HUDEP-2 (cell line): ENCODE measurements around the gene XAGE3.
"Not testable (repeated sequence)": the region's sequence is repeated elsewhere in the genome, so short reads cannot be mapped to it uniquely, and the experiment has no call there.

Source experiments
- DNase-seq, 76 experiments: peaks; one replicate each; lab custom pipeline; 2025; ENCODE audit not compliant: unreplicated experiment in 76 of 76; lab: John Stamatoyannopoulos, UW

XAGE3 gene, protein sequence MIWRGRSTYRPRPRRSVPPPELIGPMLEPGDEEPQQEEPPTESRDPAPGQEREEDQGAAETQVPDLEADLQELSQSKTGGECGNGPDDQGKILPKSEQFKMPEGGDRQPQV

DNA sequence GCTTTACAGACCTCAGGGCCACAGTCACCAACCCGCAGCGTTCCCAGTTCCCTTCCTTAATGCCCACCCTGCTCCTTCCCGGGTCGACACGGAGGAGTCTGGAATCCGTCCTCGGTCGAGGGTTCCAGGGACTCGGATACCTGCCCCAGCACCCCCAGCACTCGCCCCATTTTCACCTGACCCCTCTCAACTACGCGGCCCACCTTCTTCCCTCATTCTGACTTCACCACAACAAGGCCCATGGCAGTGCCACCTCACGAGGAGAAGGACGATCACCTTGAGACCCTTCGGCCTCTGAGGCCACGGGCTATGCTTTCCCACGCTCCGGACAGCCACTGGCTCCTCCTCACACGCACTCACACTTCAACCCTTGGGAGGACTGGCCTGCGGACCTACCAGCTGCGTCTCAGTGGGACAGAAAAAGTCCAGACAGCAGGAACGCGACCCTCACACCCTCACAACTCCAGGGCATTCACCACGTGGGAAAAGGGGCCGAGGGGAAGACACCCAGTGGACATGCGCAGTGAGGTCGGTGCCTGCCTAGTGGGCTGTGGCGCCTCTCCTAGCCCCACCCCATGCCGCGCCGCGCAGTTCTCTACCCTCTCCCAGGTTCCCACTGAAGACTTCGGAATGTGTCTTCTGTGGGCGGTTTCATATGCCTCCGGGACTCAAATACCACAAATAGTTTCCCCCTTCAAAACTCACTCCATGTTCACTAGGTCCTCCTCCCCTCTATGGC lies at the start of gene XAGE3:
XAGE3 (minus strand) TSS at position 474 of the 739 bp plus-strand sequence. CDS start 950 bp downstream, outside the sequence.
- no peak for DNase-seq

DNA sequence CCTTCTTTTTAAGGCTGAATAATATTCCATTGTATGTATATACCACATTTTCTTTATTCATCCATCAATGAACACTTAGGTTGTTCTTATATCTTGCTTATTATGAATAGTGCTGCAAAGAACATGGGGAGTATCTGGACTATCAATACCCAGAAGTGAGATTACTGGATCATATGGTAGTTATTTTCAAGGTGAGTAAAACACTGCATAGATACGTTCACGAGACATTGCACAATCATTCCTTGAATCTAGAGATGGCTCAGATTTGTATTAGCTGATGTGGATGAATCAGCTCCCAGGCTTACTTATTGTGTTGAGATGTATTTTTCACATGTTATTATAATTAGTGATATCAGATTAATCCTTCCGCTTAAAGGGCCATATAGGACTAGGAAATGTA lies 46.8 kb upstream of the XAGE3 start:
- DNase-seq: not testable (repeated sequence)

DNA sequence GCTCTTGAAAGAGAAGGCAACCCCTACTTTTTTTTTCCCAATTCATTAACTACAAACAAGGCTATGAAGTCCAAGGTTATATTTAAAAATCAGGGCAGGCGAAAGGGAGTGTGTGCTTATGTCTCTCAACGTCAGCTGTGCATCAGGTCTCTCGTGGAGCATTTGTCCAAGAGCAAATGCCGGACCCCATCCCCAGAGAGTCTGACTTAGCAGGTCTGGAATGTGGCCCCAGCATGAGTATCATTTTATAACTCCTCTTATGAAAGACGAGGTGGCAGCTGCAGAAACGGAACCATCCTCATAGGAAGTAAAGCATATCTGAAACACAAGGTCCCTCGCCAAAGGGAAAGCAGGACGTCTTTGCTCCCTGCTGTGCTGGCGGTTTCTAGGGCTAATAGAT lies 45.8 kb upstream of the XAGE3 start:
- not testable (repeated sequence) for DNase-seq

DNA sequence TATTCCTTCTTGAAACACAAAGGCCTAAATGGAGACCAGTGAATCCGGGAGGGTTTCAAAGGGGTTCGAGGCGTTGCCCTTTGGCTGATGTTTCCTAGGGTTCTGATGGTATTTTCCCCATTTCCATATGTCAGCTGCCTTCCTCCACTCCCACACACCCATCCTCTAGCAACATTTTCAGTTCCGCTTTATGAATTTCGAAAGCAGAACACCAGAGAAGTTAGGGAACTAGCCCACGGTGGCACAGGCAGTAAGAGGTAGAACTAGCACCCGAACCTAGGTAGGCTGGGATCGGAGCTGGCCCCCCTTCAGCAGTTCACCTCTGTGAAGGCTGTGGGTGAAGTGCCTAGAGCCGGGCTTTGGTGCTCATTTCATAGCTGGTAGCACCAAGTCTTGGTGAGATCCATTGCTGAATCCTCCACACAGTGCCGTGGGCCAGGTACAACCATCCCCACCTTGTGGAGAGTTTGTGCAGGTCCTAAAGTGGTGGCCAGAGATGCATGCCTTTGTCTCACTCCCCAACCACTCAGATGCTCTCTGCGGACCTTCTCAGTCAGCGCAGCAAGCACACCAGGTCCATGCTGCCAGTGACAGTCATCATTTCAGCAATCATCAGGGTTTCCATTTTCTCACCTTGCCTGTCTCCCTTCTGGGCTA lies 41.6 kb upstream of the XAGE3 start:
- not testable (repeated sequence) for DNase-seq

DNA sequence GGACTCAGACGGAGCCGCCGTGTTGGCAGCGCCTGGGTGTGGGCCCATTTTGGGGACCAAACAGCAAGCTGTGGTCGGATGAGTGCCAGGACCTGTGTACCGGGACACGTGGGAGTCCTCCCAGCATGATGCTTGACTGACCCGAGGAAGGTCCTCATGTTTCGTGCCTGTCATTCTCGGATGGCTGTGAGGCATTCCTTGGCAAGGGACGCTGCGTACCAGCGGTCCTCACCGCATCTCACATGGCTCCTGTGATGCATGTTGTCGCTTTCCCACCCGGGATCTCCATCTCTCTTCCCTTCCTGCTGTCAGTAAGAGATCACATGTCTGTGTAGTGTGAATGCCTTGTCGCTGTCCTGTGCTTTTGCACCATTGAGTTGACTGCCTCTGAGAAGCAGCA lies 40.0 kb upstream of the XAGE3 start:
- not testable (repeated sequence) for DNase-seq

DNA sequence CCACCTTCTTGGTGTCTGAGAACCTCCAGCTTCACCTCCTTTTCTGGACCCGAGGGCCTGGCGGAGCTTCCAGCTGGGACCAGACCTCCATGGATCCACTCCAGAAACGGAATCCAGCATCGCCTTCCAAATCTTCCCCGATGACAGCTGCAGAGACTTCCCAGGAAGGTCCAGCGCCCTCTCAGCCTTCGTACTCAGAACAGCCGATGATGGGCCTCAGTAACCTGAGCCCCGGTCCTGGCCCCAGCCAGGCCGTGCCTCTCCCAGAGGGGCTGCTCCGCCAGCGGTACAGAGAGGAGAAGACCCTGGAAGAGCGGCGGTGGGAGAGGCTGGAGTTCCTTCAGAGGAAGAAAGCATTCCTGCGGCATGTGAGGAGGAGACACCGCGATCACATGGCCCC lies 39.3 kb upstream of the XAGE3 start:
- not testable (repeated sequence) for DNase-seq

DNA sequence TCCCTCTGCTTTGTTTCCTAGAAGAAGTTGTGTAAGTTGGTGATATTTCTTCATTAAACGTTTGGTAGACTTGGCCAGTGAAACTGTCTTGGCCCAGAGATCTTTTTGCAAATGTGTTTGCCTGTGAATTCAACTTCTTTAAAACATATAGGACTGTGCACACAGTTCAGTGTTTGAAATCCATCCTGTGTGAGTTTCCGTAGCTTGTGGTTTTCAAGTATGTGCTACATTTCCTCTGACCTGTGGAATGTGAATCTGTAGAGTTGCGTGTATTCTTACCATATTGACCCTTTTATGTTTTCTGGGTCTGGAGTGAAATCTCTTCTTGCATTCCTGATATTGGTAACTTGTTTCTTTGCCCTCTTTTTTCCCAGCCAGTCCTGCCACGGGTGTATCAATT lies 38.2 kb upstream of the XAGE3 start:
- DNase-seq: not testable (repeated sequence)

DNA sequence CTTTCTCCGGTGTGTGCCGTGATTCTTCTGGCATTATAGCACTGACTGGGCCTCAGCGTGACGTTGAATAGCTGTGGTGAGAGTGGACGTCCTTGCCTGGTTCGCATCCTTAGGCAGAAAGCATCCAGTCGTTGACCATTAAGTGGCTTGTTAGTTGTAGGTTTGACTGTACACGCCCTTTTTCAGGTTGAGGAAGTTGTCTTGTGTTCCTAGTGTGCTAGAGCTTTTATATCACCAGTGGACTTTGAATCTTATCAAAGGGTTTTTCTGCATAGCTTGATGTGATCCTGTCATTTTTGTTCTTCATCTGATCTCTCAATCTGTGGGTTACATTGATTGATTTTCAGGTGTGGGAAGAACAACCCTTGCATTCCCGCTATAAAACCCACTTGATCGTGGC lies 37.6 kb upstream of the XAGE3 start:
- not testable (repeated sequence) for DNase-seq

DNA sequence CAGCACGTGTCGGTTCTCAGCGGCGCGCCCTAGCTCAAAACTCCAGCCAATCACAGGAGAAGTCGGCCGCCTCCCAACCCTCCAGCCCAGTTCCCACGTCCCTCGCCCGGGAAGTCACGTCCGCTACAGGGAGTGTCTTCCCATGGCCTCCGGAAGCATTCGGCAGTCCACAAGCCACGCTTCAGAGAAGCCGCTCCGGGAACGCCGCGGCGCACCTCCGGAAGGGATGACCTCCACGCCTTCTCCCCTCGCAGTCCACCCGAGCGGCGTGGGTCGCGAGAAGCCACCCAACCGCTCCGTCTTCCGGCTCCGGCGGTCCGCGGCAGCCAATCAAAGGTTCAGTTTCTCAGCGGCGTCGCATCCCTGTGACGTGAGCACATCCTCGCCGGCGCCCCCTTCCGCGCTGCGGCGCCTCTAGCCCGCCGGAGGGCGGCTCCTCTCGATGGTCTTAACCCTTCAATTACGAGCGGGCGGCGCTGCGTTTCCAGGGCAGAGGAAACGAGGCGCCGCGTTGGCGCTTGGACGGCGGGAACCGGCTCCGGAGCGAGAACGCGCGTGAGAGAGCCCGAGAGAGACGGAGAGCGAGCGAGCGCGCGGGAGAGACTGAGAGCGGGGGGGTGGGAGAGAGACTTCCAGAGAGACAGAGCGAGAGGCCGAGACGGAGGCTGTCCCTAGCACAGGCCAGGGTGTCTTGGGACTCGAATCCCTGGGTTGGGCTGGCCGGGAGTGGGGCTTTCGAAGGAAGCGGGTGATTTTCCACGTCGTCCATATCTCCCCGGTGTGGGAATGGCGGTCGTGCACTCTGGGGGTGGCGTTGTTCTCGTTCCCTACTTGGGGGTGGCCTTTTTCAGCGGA lies 29.2 kb upstream of the XAGE3 start, which contains the start of gene FAM156B:
FAM156B (plus strand) TSS at position 476 of the 855 bp plus-strand sequence. CDS start 9,896 bp downstream, outside the sequence.
- not testable (repeated sequence) for DNase-seq

DNA sequence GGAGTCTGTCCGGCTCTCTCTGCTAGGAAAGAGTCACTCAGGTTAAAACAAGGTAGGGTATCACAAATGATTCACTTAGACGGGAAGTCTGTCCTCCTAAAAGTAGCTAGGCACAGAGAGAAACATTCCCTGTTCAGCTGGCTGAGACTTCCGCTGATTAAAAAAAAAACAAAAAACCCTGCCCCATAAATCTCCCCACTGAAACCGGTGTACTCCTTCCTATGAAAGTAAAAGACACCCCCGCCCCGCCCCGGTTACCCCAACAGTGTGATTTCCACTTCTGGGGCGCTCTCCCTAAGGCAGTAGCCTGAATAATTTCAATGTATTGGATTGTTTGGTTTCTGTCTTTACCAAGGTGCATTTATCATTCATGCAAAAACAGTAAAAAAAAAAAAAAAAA lies 28.6 kb upstream of the XAGE3 start:
- not testable (repeated sequence) for DNase-seq

DNA sequence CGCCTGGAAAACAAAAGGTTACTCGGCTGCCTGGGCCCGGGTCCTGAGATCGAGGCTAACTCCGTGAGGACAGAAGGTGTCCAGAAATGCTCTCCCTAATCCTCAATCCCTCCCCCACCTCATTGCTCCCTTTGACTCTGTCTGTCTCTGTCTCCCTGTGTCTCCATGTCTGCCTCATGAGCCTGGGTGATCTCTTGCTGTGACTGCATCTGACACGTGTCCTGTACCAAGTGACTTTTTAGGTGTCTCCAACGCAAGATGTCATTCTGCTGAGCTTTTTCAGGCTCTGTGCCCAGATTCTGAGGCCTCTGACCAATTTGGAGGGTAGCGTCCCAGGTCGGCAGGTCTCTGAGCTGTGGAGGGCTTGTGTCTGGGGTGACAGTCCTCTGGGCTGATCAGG lies 20.2 kb upstream of the XAGE3 start:
- DNase-seq: not testable (repeated sequence)

DNA sequence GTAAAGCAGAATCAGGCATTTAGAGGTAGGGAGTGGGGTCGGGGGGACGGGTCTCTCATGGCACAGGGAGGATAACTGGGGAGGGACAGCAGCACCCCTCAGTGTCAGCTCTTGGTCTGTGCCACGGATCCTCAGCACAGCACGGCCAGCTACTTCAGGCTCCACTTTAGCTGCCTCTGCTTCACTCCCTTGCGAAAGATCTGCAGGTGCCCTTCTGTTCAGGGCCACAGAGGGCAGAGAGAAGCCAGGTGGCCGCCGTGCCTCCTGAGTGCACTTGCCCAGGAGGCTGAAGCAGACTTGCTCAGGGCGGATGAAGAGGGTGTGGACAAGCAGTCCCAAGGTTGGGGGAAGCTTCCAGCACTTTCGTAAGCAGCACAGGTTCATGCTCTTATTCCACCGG lies 19.6 kb upstream of the XAGE3 start:
- not testable (repeated sequence) for DNase-seq

DNA sequence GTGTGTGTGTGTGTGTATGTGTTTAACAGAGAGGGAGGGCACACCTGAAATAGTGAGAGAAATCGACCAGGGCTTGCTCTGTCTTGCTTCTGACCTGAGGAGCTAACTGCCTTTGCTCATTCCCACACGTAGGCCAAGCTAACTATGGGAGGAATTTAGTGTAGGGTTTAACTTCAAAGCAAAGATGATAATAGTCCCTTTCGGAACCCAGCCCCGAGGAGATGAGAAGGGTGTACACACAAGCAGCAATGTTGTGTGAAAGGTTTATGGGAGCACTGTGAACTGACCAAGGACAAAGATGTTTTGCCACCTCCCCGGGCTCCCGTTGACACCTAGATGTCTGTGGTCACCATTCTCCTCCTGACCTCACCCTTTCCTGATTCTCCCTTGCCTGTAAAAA lies 8.5 kb upstream of the XAGE3 start:
- not testable (repeated sequence) for DNase-seq

DNA sequence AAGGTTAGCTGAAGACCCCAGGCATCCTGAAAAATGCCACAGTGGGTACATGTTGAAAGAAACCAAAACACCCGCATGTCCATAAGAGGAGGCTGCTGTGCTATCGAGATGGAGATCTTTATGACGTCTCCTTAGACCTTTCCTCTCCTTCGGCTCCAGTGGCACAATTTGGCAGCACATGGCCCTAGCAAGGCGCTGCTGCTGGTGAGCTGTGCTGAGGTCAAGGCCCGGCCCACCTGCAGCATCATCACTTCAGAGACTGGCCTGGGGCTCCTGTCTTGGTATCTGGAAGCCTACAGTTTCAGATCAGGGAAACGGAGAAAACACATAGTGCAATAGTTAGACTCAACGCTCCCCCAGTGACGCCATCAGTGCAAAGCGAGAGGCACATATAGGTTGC lies 7.6 kb upstream of the XAGE3 start:
- not testable (repeated sequence) for DNase-seq

DNA sequence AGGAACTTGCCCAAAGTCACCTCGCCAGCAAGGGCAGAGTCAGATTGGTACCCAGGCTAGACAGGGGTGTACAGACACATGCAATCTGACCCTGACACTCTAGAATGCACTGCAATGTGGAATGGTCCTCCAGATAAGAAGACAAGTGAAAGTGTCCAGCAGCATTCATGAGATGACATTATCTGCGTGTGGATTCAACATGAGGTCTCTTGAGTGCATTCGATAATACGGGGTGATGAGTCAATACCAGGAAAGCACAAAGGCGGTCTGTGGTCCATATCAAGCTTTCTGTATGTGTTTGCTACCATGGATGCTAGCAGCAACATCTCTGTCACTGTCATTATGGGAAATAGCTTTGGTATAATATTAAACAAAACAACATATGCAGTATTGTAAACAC lies 6.8 kb upstream of the XAGE3 start:
- DNase-seq: peak in 2 of 76 experiments; percentile 0 to 14

DNA sequence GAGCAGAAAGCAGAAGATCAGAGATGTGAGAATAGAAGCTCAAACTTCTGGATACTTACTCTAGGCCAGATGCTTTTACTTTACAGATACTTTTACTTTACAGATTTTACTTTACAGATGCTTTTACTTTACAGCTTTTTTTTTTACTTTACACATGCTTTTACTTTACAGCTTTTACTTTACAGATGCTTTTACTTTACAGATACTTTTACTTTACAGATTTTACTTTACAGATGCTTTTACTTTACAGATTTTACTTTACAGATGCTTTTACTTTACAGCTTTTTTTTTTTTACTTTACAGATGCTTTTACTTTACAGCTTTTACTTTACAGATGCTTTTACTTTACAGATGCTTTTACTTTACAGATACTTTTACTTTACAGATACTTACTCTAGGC lies 5.9 kb upstream of the XAGE3 start:
- DNase-seq: not testable (repeated sequence)

DNA sequence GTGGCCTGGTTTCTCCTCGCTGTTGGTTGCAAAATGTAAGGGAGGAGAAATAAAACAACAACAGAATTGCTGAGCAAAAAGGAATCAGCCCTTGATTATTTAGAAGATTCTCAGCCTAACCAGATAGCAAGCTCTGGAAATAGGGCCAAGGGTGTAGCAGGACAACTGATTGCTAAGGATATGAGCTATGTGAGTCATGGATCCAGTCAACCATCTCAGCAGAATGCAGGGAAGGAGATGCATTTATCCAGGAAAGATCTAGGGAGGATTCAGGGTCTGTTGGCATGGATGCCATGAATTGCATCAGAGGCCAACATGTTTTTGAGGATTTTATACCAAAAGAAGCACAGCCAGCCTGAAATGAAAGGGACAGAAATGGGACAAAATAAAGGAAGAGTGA lies 2.2 kb upstream of the XAGE3 start:
- DNase-seq: no peak

DNA sequence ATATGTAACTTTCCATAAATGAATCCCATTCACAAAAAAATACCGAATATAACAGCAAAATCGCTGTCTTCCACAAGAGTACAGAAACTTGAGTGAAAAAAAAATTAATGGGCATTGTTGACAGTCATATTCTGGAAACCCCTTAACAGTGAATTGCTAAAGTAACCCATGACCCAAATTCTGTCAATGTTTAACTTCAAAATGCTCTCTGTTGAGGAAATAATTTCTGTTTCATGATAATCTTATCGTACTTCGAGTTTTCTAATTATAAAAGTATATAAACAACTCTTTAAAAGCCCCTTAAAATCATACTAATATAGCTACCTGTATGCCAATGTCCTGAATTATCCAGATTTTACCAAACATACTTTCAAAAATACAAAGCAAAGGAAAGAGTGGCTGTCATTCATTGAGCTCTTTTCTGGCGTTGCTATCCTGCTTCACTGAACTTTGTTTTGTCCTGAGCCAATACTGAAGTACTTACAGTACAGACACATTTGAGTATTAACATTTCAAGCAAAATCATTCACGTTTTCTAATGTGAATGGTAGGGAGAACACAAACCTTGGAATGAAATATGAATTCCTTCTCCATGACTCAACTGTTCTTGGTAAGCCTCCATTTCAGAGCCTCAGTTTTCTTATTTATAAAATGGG lies 2.4 kb downstream of the XAGE3 start:
- no peak for DNase-seq

DNA sequence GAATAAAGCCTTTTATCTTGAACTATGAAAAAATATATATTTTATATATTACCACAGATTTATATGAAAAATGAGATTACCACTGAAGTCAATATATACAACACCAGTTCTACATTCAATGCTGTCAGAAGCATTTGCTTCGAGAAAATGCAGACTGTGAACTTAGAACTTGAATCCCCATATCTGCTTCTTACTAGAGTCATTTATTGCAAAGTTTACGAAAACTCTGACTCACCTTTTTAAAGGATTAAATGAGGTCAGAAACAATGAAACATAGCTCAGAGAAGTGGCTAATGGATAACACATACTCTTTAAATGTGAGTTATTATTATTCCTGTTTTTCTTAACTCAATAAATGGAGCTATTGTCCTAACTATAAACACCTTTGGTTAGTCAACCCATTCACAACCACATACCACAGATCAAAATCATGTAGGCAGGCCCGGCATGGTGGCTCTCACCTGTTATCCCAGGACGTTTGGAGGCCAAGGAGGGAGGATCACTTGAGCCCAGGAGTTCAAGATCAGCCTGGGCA lies 10.8 kb downstream of the XAGE3 start:
- DNase-seq: not testable (repeated sequence)
